ENCODE results near the gene EMILIN2.

Gene EMILIN2

DNA sequence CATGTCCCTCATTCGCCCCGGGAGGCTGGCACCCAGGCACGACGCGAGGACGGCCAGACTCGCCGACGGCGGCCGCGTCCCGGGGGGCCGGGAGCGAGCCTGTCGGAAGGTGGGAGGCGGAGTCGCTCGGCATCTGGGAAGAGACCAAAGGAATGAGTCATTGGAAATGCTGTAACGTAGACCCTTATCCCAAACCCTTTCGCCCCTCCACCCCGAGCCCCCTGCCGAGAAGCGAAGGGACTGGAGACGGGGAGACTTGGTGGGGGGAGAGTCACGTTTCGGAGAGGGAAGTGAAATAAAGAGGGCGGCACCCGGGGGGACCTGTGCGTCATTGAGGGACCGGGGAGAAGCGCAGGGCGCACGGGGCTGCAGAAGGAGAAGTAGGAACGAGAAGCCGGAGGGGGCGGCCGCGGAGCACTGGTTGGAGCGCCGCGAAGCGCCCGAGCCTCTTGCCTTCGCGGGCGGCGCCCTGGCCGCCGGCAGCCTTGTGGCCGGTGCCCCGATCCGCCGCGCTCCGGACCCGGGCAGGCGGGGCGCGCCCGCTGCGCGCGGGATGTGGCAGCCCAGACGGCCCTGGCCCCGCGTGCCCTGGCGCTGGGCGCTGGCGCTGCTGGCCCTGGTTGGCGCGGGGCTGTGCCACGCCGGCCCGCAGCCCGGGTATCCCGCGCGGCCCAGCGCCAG, at the start of gene EMILIN2:
TSS of gene EMILIN2 (plus strand) at position 371 of the 681 bp plus-strand sequence. CDS start at position 554, 183 bp downstream.
- Histone ChIP-seq H3K9me3 (ENCODE audit: control insufficient read depth, insufficient read depth, low read length) (no peaks in the 10 kb centered on the region), H3K4me1 (ENCODE audit: control insufficient read depth, low read length) (peaks cover 28% of the 10 kb centered on the region), H3K4me2 (ENCODE audit: low read length) (peak within 1 kb of the TSS; percentile 52), H4K20me1 (ENCODE audit: control insufficient read depth, insufficient read depth, low read depth, low read length) (no peaks in the 10 kb centered on the region), H3K27me3 (ENCODE audit: control insufficient read depth, low read length) (peaks cover 59% of the 10 kb centered on the region), H3K9me2 (replicated peaks; ENCODE audit: control insufficient read depth, low read length) (no peaks in the 10 kb centered on the region), H3F3A (ENCODE audit: control insufficient read depth, insufficient read depth) (no peaks in the 10 kb centered on the region), H3K36me3 (ENCODE audit: control insufficient read depth, low read length) (no peaks in the 10 kb centered on the region), H3K27ac (ENCODE audit: low read depth, low read length) (no peak within 1 kb of the TSS), H3K79me2 (ENCODE audit: control insufficient read depth, low read length) (no peaks in the 10 kb centered on the region), H3K4me3 (ENCODE audit: low read length) (peak within 1 kb of the TSS; percentile 45)
- peak; percentile 89; the same call in 1 of the 2 replicates for TF ChIP-seq EZH2phosphoT487 (IDR thresholded peaks at IDR 0.05; ENCODE audit: borderline replicate concordance, low read length)
- TF ChIP-seq, protein P1, sequence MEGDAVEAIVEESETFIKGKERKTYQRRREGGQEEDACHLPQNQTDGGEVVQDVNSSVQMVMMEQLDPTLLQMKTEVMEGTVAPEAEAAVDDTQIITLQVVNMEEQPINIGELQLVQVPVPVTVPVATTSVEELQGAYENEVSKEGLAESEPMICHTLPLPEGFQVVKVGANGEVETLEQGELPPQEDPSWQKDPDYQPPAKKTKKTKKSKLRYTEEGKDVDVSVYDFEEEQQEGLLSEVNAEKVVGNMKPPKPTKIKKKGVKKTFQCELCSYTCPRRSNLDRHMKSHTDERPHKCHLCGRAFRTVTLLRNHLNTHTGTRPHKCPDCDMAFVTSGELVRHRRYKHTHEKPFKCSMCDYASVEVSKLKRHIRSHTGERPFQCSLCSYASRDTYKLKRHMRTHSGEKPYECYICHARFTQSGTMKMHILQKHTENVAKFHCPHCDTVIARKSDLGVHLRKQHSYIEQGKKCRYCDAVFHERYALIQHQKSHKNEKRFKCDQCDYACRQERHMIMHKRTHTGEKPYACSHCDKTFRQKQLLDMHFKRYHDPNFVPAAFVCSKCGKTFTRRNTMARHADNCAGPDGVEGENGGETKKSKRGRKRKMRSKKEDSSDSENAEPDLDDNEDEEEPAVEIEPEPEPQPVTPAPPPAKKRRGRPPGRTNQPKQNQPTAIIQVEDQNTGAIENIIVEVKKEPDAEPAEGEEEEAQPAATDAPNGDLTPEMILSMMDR (IDR thresholded peaks at IDR 0.05; ENCODE audit: low read depth, low read length, poor library complexity, severe bottlenecking): no peak

DNA sequence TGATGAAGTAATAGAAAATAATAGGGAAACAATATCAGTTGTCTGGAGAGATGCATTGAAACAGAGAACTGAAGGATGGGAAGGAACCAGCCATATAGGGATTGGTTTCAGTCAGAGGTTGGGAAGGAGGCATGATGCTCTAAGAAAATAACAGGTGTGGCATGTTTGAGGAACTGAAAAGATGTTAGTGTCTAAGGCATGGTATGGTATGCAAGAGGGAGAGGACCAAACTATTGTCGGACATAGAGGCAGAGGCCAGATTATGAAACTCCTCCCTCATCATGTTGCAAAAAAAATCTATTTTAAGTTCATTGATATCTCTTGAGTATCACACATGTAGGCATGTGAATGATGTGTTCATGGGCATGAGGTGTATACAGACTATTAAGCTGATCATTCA, 48.9 kb upstream of the EMILIN2 start:
- Histone ChIP-seq H3K79me2 (ENCODE audit: control insufficient read depth, low read length) (no peaks in the 10 kb centered on the region), H3K4me2 (ENCODE audit: low read length) (no peak overlapping the region), H3K9me2 (replicated peaks; ENCODE audit: control insufficient read depth, low read length) (no peaks in the 10 kb centered on the region), H4K20me1 (ENCODE audit: control insufficient read depth, insufficient read depth, low read depth, low read length) (no peaks in the 10 kb centered on the region), H3K36me3 (ENCODE audit: control insufficient read depth, low read length) (peaks cover 82% of the 10 kb centered on the region), H3K4me1 (ENCODE audit: control insufficient read depth, low read length) (no peaks in the 10 kb centered on the region), H3K4me3 (ENCODE audit: low read length) (no peak overlapping the region), H3F3A (ENCODE audit: control insufficient read depth, insufficient read depth) (no peaks in the 10 kb centered on the region), H3K9me3 (ENCODE audit: control insufficient read depth, insufficient read depth, low read length) (no peaks in the 10 kb centered on the region), H3K27ac (ENCODE audit: low read depth, low read length) (no peak overlapping the region), H3K27me3 (ENCODE audit: control insufficient read depth, low read length) (no peaks in the 10 kb centered on the region)
- TF ChIP-seq EZH2phosphoT487 (IDR thresholded peaks at IDR 0.05; ENCODE audit: borderline replicate concordance, low read length): no peak
- TF ChIP-seq, protein P1 (IDR thresholded peaks at IDR 0.05; ENCODE audit: low read depth, low read length, poor library complexity, severe bottlenecking): no peak

DNA sequence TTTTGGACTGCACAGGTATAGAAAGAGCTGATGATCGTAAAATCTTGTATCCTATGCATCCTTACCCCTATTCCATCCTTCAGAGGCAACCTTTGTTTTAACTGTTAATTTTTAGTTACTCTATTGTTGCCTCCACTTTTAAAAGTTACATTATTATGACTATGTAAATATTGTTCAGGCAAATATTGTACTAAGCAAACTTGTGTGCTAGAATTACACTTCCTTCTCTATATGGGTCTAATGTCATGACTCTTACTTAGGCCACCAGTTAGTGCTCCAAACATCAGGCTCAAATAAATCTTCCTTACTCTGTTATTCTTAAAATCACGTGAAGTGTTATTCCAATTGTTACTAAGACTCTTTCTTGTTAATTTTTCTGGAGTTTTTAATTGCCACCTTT, 47.4 kb upstream of the EMILIN2 start:
- H3K36me3 ChIP-seq (ENCODE audit: control insufficient read depth, low read length): peaks cover 84% of the 10 kb centered on the region
- H4K20me1 ChIP-seq (ENCODE audit: control insufficient read depth, insufficient read depth, low read depth, low read length): no peaks in the 10 kb centered on the region
- no peaks in the 10 kb centered on the region for H3K27me3 ChIP-seq (ENCODE audit: control insufficient read depth, low read length)
- no peaks in the 10 kb centered on the region for H3K4me1 ChIP-seq (ENCODE audit: control insufficient read depth, low read length)
- H3F3A ChIP-seq (ENCODE audit: control insufficient read depth, insufficient read depth): no peaks in the 10 kb centered on the region
- TF ChIP-seq, protein P1 (IDR thresholded peaks at IDR 0.05; ENCODE audit: low read depth, low read length, poor library complexity, severe bottlenecking): no peak
- no peak for TF ChIP-seq EZH2phosphoT487 (IDR thresholded peaks at IDR 0.05; ENCODE audit: borderline replicate concordance, low read length)
- H3K9me3 ChIP-seq (ENCODE audit: control insufficient read depth, insufficient read depth, low read length): no peaks in the 10 kb centered on the region
- H3K4me2 ChIP-seq (ENCODE audit: low read length): no peak overlapping the region
- H3K9me2 ChIP-seq (replicated peaks; ENCODE audit: control insufficient read depth, low read length): no peaks in the 10 kb centered on the region
- no peak overlapping the region for H3K27ac ChIP-seq (ENCODE audit: low read depth, low read length)
- no peak overlapping the region for H3K4me3 ChIP-seq (ENCODE audit: low read length)
- H3K79me2 ChIP-seq (ENCODE audit: control insufficient read depth, low read length): no peaks in the 10 kb centered on the region
